IPS DF 4.7 (cell line): Measurements from ENCODE around the gene A2ML1.
"Not testable (repeated sequence)": the region's sequence is repeated elsewhere in the genome, so short reads cannot be mapped to it uniquely, and the experiment has no call there.

Experiments
- DNase-seq: peaks from one replicate; pipeline ENCODE4 v3.0.0-alpha.2; 2013; ENCODE audit warnings: low spot score; ENCODE audit errors: extremely low read depth

Gene A2ML1

DNA sequence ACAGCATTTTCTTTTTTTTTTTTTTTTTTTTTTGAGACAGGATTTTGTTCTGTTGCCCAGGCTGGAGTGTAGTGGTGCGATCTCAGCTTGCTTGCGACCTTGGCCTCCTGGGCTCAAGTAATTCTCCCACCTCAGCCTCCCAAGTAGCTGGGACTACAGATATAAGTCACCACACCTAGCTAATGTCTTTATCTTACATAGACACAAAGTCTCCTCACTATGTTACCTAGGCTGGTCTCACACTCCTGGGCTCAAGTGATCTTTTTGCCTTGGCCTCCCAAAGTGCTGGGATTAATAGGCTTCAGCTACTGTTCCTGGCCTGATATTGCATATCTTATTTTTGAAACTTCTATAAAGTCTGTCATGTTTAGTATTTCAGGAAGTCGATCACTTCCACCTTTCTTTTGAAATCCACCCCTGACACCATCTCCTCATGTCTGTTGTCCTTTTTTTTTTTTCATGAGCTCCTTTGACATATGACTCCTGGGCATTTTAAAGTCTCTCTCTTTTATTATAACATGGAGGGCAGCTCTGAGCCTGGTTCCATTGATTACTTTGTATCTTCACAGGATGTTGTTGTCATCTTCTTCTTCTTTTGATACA, 5.9 kb upstream of the A2ML1 start:
- no peak for DNase-seq

DNA sequence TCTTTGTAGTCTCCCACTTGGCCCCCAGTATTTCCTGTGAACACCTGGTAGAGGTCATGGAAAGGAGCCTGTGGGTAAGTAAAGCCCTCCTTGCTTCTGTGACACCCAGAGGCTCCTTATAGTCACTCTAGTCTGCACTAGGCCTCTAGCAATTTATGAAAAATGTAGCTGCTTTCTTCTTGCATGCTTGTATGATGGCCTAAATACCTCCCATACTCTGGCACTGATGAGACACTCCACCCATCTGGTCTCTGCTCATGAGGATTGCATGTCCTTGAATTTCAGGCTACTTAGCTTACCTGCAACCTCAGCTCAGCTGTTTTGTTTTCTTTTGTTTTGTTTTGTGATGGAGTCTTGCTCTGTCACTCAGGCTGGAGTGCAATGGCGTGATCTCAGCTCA, 4.6 kb upstream of the A2ML1 start:
- no peak for DNase-seq

DNA sequence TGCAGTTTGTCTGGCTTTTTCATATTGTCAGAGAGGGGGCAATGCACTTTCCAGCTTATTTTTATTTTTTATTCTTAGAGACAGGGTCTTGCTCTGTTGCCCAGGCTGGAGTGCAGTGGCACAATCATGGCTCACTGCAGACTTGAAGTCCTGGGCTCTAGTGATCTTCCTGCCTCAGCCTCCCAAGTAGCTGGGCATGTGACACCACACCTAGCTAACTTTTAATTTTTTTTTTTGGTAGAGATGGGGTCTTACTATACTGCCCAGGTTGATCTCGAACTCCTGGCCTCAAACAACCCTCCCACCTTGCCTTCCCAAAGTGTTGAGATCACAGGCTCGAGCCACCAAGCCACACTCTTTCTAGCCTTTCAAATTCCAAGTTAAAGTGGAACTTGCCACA, 3.9 kb upstream of the A2ML1 start:
- no peak for DNase-seq

DNA sequence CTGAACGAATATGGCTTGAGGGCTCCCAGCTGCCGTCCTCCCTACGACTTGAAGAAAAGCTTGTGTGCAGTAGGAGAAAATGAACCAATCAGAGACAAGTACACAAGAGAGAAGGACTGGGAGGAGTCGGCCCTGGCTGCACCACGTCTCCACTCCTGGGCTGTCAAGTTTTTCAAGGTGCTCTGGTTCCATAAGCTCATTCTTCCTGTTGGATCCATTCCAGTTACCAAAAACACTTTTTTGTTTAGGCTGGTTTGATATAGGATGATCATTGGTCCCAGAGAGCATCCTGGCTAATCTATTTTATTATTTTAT, 2.8 kb upstream of the A2ML1 start:
- no peak for DNase-seq

DNA sequence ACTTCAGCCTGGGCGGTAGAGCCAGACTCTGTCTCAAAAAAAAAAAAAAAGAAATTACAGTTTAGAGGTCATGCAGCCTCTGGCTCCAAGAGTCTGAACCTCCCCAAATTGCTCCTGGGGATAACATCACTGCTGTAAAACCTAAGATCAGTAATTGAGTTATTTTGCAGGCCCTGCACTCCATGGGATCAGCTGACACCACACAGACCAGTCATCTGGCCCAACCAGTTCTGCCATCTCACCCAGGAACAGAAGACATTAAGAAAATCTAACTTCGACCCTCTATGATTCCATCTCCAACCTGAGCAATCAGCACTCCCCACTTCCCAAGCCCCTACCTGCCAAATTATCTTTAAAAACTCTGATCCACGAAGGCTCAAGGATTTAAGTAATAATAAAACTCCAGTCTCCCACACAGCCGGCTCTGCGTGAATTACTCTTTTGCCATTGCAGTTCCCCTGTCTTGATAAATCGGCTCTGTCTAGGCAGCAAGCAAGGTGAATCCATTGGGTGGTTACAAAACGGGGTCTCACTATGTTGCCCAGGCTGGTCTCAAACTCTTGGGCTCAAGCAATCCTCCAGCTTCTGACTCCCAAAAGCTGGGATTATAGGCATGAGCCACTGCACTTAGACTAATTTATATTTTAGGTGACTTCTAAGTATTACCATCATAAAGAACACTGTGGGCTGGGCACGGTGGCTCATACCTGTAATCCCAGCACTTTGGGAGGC, 1.6 kb upstream of the A2ML1 start:
- DNase-seq, result not testable (repeated sequence)

DNA sequence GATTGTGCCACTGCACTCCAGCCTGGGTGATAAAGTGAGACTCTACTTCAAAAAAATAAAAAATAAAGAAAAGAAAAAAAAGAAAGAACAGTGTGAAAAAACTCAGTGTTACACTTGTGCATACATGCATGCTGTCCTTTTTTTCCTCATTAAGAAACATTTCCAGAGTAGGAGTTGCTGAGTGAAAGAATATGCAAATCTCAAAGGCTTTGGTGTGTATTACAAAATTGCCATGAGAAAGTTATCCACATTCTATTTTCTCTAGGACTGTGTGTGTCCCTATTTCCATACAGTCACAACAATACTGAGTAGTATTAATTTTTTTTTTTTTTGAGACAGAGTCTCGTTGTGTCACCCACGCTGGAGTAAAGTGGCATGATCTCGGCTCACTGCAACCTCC, 830 bp upstream of the A2ML1 start:
- no peak for DNase-seq

DNA sequence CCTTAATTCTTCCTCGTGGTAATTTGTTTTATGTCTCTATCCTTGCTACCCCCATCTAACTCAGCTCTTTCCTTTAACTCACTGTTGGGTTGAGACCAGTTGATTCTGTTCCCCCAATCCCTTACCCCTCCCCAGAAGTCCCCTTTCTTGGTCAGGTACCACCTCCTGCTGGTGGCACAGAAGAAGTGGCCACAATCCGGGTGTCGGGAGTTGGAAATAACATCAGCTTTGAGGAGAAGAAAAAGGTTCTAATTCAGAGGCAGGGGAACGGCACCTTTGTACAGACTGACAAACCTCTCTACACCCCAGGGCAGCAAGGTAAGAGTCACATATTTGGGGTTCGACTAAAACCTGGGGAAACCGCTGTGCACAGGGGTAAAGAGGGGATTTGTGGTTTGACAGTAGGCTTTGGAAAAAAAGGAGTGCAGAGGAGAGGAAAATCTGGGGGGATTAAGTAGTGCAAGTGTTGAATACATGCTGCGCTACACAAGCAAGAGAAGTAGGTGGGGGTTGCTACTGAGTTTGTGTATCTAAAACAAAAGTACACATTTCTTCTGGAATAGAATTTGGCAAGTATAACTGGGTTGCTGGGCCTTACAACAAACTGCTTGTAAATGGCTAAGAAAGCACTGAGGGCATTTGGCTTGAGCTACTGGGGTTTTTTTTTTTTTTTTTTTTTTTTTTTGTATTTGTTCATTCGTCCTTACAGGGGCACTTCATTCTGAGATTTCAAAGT, 1.3 kb downstream of the A2ML1 start:
- DNase-seq, result peak; percentile 91

DNA sequence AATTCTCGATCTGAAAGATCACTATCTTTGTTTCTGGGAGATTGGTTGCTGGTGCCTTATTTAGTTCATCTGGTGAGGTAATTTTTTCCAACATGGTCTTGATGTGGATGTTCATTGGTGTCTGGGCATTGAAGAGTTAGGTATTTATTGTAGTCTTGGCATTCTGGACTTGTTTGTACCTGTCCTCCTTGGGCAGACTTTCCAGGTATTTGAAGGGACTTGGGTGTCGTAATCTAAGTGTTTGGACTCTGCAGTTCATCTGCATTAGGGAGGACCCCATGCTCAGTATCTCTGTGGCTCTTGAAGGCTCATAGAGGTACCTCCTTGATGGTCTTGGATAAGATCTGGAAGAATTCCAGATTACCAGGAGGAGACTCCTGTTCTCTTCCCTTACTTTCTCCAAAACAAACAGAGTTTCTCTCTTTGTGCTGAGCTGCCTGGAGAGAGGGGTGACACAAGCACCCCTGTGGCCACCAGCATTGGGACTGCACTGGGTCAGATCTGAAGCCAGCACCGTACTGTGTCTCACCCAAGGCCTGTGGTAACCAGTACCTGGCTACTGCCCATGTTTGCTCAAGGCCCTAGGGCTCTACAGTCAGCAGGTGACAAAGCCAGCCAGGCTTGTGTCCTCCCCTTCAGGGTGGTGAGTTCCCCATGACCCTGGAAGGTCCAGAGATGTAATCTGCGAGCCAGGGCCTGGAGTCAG, 5.3 kb downstream of the A2ML1 start:
- DNase-seq, result no peak

DNA sequence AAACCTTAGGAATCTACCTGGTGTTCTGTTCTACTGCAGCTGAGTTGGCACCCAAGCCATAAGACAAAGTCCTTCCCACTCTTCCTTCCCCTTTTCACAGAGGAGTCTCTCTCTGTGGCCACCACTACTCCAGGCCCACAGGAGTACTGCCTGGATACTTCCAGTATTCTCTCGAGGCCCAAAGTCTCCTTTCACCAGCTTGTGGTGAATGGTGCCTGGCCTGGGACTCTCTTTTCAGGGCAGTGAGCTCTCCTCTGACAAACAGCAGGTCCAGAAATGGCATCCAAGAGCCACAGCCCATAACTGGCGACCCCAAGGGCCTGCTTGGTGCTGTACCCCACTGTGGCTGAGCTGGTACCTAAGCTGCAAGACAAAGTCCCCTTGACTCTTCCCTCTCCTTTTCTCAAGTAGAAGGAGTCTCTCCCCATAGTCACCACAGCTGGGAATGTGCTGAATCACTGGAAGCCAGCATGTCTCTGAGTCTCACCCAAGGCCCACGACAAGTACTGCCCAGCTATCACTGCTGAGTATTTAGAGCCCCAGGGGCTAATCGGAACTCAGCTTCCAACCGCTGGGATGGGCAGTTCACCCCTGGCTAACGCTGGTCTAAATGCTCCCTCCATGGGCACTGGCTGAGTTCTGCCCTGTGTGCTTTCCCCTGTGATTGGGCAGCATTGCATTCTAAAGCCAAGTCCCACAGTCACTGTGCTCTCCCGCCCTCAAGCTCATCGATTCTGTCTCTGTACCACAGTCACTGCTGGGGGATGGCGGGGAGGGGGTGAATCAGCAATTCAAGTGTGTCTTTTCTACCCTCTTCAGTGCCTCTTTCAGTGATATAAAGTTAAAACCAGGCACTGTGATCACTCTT, 6.1 kb downstream of the A2ML1 start:
- no peak for DNase-seq

DNA sequence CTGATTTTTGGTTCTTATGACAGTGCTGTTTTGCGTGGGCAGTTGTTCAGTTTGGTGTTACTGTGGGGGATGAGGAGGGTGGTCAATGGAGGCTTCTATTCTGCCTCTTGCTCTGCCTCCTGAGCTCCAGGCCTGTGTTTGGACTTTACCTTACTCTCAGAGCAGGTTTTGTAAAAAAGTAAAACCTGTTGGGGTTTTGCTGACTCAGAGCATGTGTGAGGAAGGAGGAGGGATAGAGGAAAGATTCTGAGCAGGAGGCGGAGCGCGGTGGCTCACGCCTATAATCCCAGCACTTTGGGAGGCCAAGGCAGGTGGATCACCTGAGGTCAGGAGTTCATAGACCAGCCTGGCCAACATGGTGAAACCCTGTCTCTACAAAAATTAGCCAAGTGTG, 6.7 kb downstream of the A2ML1 start:
- DNase-seq, result no peak

DNA sequence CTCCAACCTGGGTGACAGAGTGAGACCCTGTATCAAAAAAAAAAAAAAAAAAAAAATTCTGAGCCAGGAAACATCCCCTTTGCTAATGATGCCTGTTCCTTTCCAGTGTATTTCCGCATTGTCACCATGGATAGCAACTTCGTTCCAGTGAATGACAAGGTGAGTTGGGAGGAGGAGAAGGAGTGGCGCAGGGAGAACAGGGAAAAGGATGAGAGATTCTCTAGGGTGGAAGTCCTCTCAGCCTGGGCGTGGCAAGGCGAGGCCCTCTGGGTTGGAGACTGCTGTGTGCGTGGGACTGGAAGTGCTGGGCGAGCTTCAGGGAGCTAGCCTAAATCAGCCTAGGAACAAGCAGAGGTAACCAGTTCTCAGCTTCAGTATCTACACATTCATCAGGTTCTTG, 7.2 kb downstream of the A2ML1 start:
- no peak for DNase-seq

DNA sequence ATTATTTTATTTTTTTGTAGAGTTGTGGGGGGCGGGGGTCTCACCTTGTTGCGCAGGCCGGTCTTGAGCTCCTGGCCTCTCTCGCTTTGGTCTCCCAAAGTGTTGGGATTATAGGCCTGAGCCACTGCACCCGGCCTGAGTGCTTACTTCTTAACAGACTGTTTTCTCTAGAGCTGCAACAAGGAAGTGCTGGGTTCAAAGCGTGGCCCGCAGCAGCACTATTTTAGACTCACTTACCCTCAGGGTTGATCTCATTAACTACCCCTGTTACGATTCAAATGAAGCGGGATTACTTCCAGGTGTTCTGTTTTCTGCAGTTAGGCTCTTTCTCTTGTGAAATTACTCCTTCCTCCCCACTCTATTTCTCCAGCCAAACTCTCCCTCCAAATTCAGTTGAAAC, 8.7 kb downstream of the A2ML1 start:
- DNase-seq, result no peak

DNA sequence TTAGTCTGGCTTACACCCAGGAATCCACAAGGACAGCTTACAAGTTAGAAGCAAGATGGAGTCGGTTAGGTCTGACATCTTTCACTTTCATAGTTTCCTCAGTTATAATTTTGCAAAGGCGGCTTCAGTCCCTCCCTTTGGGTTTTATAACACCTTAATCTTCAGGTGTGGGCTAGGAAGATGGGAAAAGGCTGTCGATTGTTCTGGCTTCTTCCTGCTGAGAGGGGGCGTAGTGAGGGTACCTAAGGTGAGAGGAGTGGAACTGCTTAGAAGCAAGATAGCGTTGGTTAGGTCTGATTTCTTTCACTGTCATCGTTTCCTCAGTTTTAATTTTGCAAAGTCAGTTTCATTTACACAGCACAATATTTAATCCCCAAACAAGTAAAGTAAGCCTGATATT, 10.1 kb downstream of the A2ML1 start:
- no peak for DNase-seq

DNA sequence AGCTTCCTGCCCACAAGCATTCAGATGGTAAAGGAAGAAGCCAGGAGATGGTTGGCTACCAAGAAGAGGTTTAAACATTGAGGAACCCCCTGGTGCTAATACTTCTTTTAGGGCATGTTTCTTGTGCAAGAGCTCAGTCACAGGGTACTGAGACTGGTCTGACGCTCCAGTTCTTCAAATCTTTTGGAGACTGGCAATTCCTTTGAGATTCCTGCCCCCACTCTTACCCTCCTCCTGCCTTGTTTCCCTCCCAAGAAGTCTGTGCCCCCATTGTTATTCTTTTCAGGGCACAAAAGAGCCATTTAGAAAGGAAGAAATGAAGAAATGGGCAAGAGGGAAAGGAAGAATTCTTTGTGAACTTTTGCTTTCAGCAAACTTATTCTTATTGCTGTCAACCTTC, 11.8 kb downstream of the A2ML1 start:
- DNase-seq, result no peak

DNA sequence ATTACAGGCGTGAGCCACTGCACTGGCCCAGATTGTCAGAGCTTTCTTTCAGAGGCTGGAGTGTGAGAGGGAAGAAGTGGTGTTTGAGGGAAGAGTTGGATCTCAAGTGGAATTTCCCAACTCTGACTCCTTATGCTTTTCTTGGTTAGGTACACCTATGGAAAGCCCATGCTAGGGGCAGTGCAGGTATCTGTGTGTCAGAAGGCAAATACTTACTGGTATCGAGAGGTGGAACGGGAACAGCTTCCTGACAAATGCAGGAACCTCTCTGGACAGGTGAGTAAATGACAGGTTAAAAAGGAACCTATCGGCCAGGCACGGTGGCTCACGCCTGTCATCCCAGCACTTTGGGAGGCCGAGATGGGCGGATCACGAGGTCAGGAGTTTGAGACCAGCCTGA, 14.9 kb downstream of the A2ML1 start:
- no peak for DNase-seq

DNA sequence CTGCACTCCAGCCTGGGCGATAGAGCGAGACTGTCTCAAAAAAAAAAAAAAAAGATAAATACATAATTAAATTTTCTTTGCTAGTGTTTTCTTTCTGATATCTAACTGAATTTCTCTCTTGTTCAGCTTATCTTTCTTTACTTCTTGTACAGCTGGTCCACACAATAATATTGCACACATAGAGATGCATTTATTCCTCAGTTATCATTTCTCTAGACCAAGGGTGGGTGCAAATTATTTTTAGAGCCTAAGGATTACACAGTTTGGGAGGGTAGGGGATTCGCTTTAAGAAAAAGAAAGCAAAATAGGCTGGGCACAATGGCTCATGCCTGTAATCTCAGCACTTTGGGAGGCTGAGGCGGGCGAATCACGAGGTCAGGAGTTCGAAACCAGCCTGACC, 17.9 kb downstream of the A2ML1 start:
- DNase-seq, result no peak

DNA sequence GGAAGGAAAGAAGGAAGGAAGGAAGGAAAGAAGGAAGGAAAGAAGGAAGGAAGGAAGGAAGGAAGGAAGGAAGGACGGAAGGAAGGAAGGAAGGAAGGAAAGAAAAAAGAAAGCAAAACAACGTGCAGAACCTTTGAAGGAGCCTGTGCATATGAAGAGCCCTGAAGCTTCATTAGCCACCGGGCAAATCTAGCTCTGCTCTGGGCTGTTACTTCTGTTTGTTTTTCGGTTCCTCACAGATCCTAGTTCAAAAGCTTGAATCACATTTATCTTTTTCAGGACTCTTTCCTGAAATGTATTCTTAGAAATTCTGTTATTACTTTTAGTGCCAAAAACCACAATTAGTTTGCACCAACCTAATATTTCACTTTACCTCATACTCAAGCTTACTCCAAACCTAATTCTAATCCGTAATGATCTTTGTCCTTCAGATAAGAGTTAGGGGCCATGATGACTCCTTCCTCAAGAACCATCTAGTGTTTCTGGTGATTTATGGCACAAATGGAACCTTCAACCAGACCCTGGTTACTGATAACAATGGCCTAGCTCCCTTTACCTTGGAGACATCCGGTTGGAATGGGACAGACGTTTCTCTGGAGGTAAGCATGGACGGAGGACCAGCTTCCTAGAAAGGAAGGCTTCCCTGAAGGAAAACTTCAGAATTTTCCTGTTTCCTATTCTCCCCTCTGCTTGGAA, 18.7 kb downstream of the A2ML1 start:
- DNase-seq, result no peak

DNA sequence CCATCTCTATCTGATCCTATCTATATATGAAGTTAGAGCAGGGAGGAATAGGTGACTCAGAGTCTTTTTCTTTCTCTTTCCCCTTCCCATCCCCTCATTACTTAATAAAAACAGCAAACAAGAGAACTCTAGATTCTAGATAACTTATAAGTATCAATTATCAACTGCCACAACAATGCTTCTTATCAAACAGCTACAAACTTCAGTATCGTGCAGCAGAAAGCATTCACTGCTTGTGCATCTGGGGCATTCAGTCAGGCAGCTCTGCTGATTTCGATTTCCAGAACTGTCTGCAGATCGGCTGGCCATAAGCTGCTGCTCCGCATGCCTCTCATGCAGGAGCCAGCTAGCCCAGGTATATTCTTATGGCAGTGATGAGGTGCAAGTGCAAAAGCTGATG, 19.4 kb downstream of the A2ML1 start:
- DNase-seq, result no peak

DNA sequence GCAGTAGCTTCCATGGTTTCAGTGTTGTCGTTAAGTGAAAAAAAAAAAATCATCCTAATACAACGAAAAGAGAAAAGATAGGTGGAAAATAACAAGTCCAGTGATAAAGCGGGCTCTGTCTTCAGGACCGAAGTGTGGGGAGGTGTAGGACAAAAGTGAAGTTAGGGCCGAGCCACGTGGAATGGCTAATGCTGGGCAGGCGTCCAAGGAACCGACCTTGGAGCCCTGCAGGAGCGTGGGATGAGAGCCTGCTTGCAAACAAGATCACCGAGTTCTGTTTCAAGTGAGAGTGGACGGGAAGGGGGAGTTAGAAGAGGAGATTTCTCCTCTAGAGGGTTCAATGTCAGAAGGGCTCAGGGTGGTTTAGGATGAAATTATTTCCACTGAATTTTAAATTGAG, 22.2 kb downstream of the A2ML1 start:
- no peak for DNase-seq

DNA sequence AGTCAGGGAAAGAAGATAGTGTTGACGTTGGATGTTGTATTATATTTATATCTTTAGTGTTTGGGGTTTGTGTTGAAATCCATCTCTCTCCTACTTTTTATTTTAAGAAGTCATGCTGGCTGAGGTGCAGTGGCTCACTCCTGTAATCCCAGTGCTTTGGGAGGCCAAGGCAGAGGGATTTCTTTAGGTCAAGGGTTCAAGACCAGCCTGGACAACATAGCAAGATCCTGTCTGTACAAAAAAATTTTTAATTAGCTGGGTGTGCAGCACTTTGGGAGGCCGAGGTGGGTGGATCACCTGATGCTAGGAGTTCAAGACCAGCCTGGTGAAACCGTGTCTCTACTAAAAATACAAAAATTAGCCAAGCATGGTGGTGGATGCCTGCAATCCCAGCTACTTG, 23.9 kb downstream of the A2ML1 start:
- no peak for DNase-seq

DNA sequence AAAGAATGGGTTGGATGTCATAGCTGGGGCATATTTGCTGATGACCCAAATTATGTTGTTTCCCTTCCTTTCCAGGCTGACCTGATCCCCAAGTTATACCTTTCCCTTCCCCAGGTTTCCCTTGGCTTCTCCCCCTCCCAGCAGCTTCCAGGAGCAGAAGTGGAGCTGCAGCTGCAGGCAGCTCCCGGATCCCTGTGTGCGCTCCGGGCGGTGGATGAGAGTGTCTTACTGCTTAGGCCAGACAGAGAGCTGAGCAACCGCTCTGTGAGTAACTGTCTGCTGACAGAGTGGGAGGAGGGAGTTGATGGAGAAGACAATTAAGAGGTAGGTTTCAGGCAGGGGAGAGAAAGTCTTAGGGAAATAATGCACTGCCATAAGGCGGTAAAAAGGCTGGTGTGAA, 25.0 kb downstream of the A2ML1 start:
- no peak for DNase-seq
